Measurements from ENCODE around the gene MTRR.

DNA sequence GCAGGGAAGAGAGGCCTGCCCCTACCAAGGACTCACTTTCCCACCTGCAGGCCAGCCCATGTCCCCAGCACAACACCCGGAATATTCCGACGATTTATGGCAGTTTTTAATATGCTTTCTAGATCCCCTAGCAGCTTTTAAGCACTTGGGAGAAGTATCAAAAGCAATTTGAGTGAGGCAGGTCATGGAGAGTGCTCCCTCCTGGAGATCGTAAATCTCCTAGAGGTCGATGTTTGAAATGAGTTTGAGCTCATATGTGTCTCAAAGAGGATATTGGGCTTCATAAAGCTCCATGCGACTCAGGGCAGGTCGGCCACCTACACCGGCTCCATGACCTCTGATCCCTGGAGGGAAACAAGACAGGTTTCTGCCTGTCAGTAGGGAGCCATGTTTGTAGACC is 45.4 kb upstream of the MTRR start:
- no peak for TF ChIP-seq ZBTB21 (tag by site-specific recombination; IDR thresholded peaks at IDR 0.05)
- no peak for TF ChIP-seq ZNF223 (tag by site-specific recombination; IDR thresholded peaks at IDR 0.05)
- TF ChIP-seq ZNF514 (tag by site-specific recombination; IDR thresholded peaks at IDR 0.05) = no peak
- no peak for TF ChIP-seq ZNF792 (tag by site-specific recombination; IDR thresholded peaks at IDR 0.05)
- no peak for TF ChIP-seq ZNF791 (tag by site-specific recombination; IDR thresholded peaks at IDR 0.05)
- TF ChIP-seq, protein P1, sequence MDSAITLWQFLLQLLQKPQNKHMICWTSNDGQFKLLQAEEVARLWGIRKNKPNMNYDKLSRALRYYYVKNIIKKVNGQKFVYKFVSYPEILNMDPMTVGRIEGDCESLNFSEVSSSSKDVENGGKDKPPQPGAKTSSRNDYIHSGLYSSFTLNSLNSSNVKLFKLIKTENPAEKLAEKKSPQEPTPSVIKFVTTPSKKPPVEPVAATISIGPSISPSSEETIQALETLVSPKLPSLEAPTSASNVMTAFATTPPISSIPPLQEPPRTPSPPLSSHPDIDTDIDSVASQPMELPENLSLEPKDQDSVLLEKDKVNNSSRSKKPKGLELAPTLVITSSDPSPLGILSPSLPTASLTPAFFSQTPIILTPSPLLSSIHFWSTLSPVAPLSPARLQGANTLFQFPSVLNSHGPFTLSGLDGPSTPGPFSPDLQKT (IDR thresholded peaks at IDR 0.05; ENCODE audit: borderline replicate concordance, low read depth, low read length) = no peak
- no peak for TF ChIP-seq ZNF16 (tag by site-specific recombination; IDR thresholded peaks at IDR 0.05; ENCODE audit: low read depth)
- TF ChIP-seq, protein P2, sequence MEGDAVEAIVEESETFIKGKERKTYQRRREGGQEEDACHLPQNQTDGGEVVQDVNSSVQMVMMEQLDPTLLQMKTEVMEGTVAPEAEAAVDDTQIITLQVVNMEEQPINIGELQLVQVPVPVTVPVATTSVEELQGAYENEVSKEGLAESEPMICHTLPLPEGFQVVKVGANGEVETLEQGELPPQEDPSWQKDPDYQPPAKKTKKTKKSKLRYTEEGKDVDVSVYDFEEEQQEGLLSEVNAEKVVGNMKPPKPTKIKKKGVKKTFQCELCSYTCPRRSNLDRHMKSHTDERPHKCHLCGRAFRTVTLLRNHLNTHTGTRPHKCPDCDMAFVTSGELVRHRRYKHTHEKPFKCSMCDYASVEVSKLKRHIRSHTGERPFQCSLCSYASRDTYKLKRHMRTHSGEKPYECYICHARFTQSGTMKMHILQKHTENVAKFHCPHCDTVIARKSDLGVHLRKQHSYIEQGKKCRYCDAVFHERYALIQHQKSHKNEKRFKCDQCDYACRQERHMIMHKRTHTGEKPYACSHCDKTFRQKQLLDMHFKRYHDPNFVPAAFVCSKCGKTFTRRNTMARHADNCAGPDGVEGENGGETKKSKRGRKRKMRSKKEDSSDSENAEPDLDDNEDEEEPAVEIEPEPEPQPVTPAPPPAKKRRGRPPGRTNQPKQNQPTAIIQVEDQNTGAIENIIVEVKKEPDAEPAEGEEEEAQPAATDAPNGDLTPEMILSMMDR (tag by site-specific recombination; IDR thresholded peaks at IDR 0.05) = no peak
- TF ChIP-seq ZNF391 (tag by site-specific recombination; IDR thresholded peaks at IDR 0.05; ENCODE audit: borderline replicate concordance, low read depth) = no peak

Measured in HEK293 (cell line).